ENCODE measurements around the gene SMIM9. TPM values are rescaled to one million over a fixed set of nuclear protein-coding genes. Genes with fewer than 3 reads are reported as not detected.

SMIM9 gene
- total and polyA plus RNA-seq, 9 of the 15 experiments (the other 6 are each of a cell fraction or from before 2014, with no cell fraction given): 0.08 TPM; not detected in 8

DNA sequence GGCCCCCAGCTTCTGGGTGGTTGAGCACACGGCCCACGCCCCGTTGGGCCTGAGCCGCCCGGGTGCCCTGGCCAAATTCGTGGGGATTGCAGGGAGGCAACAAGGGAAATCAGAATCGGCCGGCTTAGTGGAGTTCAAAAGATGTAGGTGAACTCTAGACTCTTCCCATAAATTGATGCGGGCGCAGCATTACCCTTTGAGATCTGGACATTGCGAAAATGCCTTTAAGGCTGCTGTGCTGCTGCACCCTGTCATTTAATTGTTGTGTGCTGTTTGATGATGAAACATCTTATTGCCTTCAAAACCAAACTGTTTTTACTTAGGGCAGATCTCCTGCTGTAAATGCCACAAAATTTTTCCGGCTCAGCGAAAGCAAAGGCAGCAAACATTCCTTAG lies 28.8 kb downstream of the SMIM9 start (continued):
- TF ChIP-seq, protein P1, sequence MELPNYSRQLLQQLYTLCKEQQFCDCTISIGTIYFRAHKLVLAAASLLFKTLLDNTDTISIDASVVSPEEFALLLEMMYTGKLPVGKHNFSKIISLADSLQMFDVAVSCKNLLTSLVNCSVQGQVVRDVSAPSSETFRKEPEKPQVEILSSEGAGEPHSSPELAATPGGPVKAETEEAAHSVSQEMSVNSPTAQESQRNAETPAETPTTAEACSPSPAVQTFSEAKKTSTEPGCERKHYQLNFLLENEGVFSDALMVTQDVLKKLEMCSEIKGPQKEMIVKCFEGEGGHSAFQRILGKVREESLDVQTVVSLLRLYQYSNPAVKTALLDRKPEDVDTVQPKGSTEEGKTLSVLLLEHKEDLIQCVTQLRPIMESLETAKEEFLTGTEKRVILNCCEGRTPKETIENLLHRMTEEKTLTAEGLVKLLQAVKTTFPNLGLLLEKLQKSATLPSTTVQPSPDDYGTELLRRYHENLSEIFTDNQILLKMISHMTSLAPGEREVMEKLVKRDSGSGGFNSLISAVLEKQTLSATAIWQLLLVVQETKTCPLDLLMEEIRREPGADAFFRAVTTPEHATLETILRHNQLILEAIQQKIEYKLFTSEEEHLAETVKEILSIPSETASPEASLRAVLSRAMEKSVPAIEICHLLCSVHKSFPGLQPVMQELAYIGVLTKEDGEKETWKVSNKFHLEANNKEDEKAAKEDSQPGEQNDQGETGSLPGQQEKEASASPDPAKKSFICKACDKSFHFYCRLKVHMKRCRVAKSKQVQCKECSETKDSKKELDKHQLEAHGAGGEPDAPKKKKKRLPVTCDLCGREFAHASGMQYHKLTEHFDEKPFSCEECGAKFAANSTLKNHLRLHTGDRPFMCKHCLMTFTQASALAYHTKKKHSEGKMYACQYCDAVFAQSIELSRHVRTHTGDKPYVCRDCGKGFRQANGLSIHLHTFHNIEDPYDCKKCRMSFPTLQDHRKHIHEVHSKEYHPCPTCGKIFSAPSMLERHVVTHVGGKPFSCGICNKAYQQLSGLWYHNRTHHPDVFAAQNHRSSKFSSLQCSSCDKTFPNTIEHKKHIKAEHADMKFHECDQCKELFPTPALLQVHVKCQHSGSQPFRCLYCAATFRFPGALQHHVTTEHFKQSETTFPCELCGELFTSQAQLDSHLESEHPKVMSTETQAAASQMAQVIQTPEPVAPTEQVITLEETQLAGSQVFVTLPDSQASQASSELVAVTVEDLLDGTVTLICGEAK (IDR thresholded peaks at IDR 0.05): 0 out of 2 replicates have a peak, but pooled peaks have one; percentile 17
- TF ChIP-seq, protein P1 (CRISPR knock-in tag; IDR thresholded peaks at IDR 0.05): no peak
- TF ChIP-seq, protein P2, sequence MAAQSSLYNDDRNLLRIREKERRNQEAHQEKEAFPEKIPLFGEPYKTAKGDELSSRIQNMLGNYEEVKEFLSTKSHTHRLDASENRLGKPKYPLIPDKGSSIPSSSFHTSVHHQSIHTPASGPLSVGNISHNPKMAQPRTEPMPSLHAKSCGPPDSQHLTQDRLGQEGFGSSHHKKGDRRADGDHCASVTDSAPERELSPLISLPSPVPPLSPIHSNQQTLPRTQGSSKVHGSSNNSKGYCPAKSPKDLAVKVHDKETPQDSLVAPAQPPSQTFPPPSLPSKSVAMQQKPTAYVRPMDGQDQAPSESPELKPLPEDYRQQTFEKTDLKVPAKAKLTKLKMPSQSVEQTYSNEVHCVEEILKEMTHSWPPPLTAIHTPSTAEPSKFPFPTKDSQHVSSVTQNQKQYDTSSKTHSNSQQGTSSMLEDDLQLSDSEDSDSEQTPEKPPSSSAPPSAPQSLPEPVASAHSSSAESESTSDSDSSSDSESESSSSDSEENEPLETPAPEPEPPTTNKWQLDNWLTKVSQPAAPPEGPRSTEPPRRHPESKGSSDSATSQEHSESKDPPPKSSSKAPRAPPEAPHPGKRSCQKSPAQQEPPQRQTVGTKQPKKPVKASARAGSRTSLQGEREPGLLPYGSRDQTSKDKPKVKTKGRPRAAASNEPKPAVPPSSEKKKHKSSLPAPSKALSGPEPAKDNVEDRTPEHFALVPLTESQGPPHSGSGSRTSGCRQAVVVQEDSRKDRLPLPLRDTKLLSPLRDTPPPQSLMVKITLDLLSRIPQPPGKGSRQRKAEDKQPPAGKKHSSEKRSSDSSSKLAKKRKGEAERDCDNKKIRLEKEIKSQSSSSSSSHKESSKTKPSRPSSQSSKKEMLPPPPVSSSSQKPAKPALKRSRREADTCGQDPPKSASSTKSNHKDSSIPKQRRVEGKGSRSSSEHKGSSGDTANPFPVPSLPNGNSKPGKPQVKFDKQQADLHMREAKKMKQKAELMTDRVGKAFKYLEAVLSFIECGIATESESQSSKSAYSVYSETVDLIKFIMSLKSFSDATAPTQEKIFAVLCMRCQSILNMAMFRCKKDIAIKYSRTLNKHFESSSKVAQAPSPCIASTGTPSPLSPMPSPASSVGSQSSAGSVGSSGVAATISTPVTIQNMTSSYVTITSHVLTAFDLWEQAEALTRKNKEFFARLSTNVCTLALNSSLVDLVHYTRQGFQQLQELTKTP (IDR thresholded peaks at IDR 0.05; ENCODE audit: low read depth in 1 of 2, partially characterized antibody in 2 of 2): peak in 1 of 2 experiments; percentile 40
- TF ChIP-seq TAF7 (tag; IDR thresholded peaks at IDR 0.05) (no peak), ZC3H11A (IDR thresholded peaks at IDR 0.05; ENCODE audit: low read depth, low read length) (no peak), POLR2AphosphoS5 (IDR thresholded peaks at IDR 0.05; ENCODE audit: control insufficient read depth, insufficient read depth, low read depth, low read length) (no peak), ZNF134 (CRISPR knock-in tag; conservative IDR thresholded peaks at IDR 0.05) (no peak), TCFL5 (CRISPR knock-in tag; conservative IDR thresholded peaks at IDR 0.05) (no peak), RBM25 (IDR thresholded peaks at IDR 0.05; ENCODE audit: low read depth, low read length, severe bottlenecking) (no peak), CBFA2T3 (IDR thresholded peaks at IDR 0.05) (no peak), KLF13 (tag; IDR thresholded peaks at IDR 0.05; ENCODE audit: borderline replicate concordance, low read depth) (0 out of 2 replicates have a peak, but pooled peaks have one; percentile 31), ZNF121 (CRISPR knock-in tag; conservative IDR thresholded peaks at IDR 0.05) (no peak), ELF2 (CRISPR knock-in tag; IDR thresholded peaks at IDR 0.05) (no peak), SMARCC2 (IDR thresholded peaks at IDR 0.05; ENCODE audit: low read depth) (0 out of 2 replicates have a peak, but pooled peaks have one; percentile 26)
- TF ChIP-seq, protein P3, sequence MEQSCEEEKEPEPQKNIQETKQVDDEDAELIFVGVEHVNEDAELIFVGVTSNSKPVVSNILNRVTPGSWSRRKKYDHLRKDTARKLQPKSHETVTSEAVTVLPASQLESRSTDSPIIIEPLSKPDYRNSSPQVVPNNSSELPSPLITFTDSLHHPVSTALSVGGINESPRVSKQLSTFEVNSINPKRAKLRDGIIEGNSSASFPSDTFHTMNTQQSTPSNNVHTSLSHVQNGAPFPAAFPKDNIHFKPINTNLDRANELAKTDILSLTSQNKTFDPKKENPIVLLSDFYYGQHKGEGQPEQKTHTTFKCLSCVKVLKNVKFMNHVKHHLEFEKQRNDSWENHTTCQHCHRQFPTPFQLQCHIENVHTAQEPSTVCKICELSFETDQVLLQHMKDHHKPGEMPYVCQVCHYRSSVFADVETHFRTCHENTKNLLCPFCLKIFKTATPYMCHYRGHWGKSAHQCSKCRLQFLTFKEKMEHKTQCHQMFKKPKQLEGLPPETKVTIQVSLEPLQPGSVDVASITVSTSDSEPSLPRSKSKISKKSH (CRISPR knock-in tag; IDR thresholded peaks at IDR 0.05): no peak

Measured in K562 (cell line).